GM13976 (cell line): ENCODE data around the gene C22orf15.
A peak's percentile ranks its signal among the peaks of the same experiment; 100 is the strongest.

ENCODE experiments used
- DNase-seq: peaks from one replicate; pipeline ENCODE4 v3.0.0; 2012; ENCODE audit warnings: low spot score
- CTCF ChIP-seq: IDR thresholded peaks from 2 replicates; pipeline ENCODE4 v1.5.1; 2012; ENCODE audit warnings: borderline replicate concordance, mild to moderate bottlenecking; ENCODE audit not compliant: insufficient read depth; ENCODE audit errors: extremely low read depth, missing control alignments, control extremely low read depth
- in situ Hi-C: fragments of 300-500 bp; cut with MboI; formaldehyde crosslinking; loops from one replicate; pipeline ENCODE4 v1.12.0; 2022; ENCODE audit warnings: low sequenced_read_pairs, mixed read lengths, inconsistent platforms; ENCODE audit not compliant: unreplicated experiment

C22orf15 gene

GRCh38 chr22:23803001-23803819 lies 40.4 kb downstream of the C22orf15 start:
- DNase-seq, result peak; percentile 63
- TF ChIP-seq CTCF, result no peak
- in situ Hi-C loops, result no loop called here

GRCh38 chr22:23804781-23805291 lies 42.0 kb downstream of the C22orf15 start:
- no peak for TF ChIP-seq CTCF

GRCh38 chr22:23806837-23807236 lies 44.0 kb downstream of the C22orf15 start:
- in situ Hi-C loops, result no loop called here
- TF ChIP-seq CTCF, result no peak
- DNase-seq, result no peak

More at GRCh38 chr22:23804781-23805291, 42.0 kb downstream of the C22orf15 start:
- in situ Hi-C loops, result no loop called here
- no peak for DNase-seq

- TF ChIP-seq CTCF, result no peak
- no peak for DNase-seq
- in situ Hi-C loops, result no loop called here
Observed at GRCh38 chr22:23812378-23812777, 49.6 kb downstream of the C22orf15 start.
